ENCODE measurements around the gene GOLGA1.

GOLGA1 gene

DNA sequence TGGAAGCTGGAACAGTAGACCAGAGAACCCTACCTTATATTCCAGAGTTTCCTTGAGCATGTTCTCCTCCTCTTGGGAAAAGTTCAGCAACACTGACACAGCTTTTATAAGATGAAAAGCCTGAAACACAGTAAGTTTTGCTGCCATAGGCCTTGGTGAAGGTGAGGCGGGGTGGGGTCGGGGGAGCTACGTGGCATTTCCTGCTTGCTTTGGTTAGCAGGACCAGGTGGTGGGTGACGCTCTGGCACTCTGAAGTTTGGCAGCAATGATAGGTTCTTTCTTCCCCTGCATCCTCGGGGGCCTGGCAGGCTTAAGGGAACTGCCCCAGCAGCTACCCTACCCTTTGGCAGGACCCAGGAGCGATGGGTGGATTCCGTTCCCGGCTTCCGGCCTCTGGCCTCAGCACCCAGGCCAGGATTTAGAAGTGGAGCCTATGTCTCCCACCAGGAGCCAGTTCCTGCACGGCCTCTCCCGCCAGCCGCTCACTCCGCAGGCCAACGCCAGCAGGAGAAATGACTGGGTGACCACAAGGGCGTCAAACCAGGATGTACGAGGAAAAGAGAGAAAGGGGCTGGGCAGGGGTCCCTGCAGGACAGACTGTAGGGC is 59.6 kb downstream of the GOLGA1 start:
- FAIRE-seq = no peak

GRCh38 chr9:124880501-124880900 is 60.4 kb downstream of the GOLGA1 start:
- FAIRE-seq = no peak

- no peak for FAIRE-seq
Measured at GRCh38 chr9:124879226-124879625, 61.7 kb downstream of the GOLGA1 start.

DNA sequence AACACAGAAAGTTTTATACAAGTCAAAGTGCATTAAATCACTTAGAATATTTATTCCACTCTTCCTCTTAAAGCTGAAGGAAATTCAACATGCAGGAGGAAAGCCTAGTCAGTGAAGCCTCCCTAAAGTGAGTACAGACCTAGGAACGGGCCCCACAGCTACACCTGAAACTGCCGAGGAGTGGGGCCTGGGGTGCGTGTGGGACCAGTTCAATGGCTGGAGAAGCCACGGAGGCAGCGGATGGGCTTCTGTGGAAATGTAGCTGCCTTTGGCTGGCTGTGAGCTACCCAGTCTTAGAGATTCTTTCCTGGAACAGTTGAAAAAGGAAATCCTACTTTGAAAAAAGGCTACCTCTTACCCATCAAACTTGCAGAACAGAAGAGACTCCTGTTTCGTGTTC is 62.4 kb downstream of the GOLGA1 start:
- no peak for FAIRE-seq

DNA sequence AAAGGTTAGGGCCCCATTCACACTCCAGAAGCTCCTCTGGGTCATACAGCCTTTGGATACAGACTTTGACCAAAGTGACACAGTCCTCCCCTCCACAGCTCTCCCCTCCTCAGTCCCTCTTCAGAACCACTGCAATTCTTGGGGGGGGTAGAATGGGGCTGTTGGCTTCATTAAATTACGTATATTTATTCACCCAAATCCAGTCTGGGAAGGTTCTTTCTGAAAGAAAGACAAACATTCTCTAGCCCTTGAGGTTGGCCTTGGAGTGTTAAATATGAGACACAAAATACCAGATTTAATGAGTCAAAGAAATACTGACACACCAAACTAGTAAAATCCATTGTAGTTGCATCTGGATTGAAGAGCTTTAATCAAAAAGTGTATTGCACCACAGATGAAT is 62.9 kb downstream of the GOLGA1 start:
- no peak for FAIRE-seq

GRCh38 chr9:124877021-124877782 is 63.7 kb downstream of the GOLGA1 start:
- no peak for FAIRE-seq

DNA sequence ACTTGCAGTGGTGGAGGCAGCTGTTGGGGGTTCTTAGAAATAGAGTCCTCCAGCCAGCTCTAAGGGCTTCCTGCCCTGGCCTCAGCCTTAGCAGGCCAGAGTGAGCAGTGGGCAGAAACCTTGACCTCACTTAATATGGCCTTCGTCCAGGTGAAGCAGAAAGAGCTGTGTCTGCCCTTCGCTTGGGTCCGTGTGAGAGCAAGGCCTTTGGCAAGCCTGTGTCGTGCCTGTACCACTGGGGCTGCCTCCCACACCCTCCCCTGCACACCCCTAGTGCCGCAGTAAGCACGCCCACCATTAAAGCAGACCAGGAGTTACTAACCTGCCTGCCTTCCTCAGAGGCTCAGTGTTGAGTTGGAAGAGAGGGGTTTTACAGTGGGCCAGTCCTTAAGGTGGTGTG is 65.4 kb downstream of the GOLGA1 start:
- no peak for FAIRE-seq

DNA sequence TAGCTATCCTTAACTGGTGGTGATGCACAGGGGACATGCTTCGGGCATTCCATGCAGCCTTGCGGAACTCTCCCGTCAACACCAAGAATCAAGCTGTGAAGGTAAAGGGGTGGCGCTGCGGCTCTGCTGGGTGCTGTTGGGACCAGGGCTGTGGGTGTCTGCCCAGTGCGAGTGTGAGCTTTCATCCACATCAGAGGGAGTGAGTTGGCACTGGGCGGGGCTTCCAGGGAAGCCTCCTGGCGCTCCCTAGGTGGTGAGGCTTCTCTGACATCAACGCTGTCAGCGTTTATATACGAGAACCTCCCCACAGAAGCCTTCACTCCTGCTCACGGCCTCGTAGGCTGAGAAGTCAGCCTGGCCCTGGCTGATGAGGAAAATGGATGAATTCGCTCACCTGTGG is 67.2 kb downstream of the GOLGA1 start:
- FAIRE-seq = no peak

GRCh38 chr9:124871156-124871561 is 69.7 kb downstream of the GOLGA1 start:
- no peak for FAIRE-seq

DNA sequence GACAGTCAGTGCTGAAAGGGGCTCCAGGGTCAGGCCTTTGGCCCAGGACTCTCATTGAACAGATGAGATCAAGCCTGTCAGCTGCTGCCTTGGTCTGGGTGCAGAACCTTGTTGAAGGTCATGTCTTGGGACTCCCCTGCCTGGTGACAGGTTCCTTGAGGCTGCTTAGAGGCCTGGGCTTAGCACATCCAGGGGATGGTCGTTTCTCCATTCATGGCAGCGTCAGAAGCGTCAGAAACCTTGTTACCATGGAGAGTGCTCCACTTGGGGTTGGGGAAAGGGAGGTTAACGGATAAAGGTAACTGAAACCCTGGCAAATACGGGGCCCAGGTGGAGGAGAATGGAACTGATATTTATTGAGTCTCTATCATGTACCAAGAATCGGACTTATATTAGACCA is 70.2 kb downstream of the GOLGA1 start:
- FAIRE-seq = no peak

GRCh38 chr9:124869986-124870560 is 70.8 kb downstream of the GOLGA1 start:
- no peak for FAIRE-seq

GRCh38 chr9:124869466-124869985 is 71.4 kb downstream of the GOLGA1 start:
- no peak for FAIRE-seq

DNA sequence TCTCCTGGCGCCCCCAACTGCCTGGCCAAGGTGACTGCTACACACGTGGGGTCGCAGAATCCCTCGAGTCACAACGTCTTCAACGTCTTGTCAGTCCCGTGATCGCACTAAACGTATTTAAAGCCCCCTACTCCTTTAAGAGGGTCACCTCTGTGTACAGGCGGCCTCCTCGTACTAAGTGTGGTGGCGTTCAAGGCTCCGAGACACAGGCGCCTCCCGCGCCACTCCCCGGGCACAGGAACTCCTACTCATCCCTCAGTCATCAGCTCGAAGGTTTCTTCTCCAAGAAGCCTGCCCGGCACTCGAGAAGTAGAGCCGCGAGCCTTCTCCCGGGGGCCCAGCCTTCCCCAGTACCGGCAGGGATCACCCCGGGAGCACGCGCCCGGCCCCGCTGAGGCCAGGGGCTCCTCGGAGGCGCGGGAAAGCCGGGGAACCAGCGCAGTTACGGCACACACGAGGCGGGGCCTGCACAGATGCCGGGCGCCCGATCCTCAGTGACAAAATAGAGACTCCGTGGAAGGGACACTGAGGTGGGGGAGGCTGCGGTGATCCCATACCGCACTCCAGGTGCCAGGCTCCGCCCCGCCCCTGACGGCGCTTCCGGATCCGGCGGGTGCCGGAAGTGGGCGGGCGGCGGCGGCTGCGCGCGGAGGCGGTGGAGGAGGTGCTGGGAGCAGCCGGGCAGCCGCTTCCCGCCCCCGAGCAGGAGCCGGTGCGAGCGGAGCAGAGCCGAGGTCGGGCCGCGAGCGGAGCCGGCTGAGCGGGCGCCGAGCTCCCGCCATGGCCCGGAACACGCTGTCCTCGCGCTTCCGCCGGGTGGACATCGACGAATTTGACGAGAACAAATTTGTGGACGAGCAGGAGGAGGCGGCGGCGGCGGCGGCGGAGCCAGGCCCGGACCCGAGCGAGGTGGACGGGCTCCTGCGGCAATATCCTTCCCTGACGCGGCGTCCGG is 72.1 kb downstream of the GOLGA1 start:
- no peak for FAIRE-seq

- no peak for FAIRE-seq
Measured at GRCh38 chr9:124863371-124863871, 77.5 kb downstream of the GOLGA1 start.

DNA sequence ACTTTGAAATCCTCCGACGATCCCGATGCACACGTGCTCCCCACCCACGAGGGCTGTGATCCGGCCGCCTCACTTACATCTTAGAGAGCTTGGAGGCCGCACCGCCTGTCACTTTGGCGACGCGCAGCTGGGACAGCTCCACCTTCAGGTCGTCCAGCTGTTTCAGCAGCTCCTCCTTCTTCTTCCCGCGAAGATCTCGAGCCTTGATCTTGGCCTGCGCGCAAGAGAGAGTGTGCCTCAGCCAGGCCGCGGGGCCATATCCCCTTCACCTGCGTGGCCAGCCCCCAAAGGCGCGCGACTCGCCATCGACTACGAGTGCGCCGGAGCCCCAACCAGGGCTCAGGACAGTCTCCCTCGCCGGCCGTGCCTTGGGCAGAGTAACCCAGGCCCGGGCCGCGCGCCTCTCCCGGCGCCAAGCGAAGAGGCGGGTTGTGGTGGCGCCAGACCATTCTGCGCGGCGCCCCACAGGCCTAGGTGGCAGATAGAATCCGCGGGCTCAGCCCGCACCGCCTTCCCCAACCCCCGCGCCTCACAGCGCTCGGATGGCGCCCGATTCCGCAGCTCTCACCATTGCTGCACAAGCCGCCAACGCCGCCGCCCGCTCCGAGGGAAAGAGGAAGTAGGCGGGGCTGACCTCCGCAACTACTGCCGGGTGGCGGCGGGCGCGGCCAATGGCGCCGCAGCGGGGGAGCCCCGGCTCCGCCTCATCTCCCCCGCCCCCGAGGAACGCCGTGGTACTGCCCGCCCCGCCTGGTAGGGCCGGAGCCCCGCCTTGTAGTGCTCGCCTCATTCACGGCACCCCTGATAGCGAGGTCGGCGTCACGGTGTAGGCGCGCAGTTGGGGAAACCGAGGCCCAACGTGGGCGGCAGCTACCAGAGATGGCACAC is 79.3 kb downstream of the GOLGA1 start, which contains the start of the genes ARPC5L and RPL35:
ARPC5L (plus strand) TSS at position 789 of the 888 bp plus-strand sequence. CDS start 7,161 bp downstream, outside the sequence.
RPL35 (minus strand) TSS at position 616 of the 888 bp plus-strand sequence; CDS start at position 571, 45 bp downstream.
- no peak for FAIRE-seq

DNA sequence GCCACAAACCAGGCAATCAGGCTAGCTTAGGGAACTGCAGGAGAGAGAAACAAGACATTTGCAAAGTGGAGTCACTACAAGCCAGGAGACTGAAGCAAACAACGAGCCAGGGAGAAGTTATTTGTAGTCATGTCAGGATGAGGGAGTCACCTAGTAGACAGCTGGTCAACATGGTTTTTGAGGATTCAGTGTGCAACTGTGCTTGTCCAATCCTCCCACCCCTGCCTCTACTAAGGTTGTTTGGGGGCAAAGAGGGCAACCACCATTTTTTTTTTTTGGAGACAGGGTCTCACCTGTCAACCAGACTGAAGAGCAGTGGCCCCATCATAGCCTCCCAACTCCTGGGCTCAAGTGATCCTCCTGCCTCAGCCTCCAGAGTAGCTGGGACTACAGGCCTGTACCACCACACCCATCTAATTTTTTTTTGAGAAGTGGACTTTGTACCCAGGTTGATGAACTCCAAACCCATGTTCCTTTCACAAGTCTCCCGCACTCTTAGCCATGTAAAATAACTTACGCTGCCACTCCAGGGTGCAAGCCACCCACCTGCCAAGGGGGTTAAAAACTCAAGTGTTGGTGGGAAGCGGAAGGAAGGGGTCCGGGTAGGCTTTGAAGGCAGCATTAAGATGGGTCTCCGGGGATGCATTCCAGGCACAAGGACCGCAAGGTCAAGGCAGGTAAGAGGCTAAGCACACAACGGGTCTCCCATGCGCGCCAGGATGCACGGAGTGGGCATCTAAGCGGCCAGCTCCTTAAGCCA is 80.1 kb downstream of the GOLGA1 start:
- no peak for FAIRE-seq

- no peak for FAIRE-seq
Measured at GRCh38 chr9:124859803-124860581, 80.9 kb downstream of the GOLGA1 start.

GRCh38 chr9:124858330-124859046 is 82.4 kb downstream of the GOLGA1 start:
- FAIRE-seq = no peak

Data from islet of Langerhans (tissue), 1 donor.